Neural cell (in vitro differentiated cells): Measurements from ENCODE around the gene IFT52. TPM values are rescaled to one million over a fixed set of nuclear protein-coding genes. Genes with fewer than 3 reads are reported as not detected.

Source experiments
- H2AFZ ChIP-seq: fragments of 200-600, 300-800 bp; sonication (generic), shearing (Covaris generic); 2 replicates; pipeline ENCODE4 v1.6.0; 2014; ENCODE audit warnings: low read depth, mild to moderate bottlenecking, antibody characterized with exemption, low read length, moderate library complexity
- H3F3A ChIP-seq: fragments of 200-600 bp; shearing (Covaris generic); 2 replicates; pipeline ENCODE4 v1.6.1; 2016; ENCODE audit warnings: mild to moderate bottlenecking, moderate library complexity, mixed read lengths, antibody characterized with exemption, low read length; ENCODE audit not compliant: insufficient read depth, poor library complexity, severe bottlenecking
- H3K27ac ChIP-seq: fragments of 200-600, 300-800 bp; sonication (generic), shearing (Covaris generic); 2 replicates; pipeline ENCODE4 v1.5.1; 2014; ENCODE audit warnings: mild to moderate bottlenecking, low read length, moderate library complexity
- H3K27me3 ChIP-seq: fragments of 300-800, 200-600 bp; sonication (generic), shearing (Covaris generic); 2 replicates; pipeline ENCODE4 v1.6.0; 2014; ENCODE audit warnings: mild to moderate bottlenecking, low read depth, low read length, moderate library complexity; ENCODE audit not compliant: insufficient read depth
- H3K36me3 ChIP-seq: fragments of 300-800, 200-600 bp; sonication (generic), shearing (Covaris generic); 2 replicates; pipeline ENCODE4 v1.5.1; 2014; ENCODE audit warnings: mild to moderate bottlenecking, antibody characterized with exemption, low read length, moderate library complexity; ENCODE audit not compliant: insufficient read depth
- H3K4me2 ChIP-seq: fragments of 300-800, 200-600 bp; sonication (generic), shearing (Covaris generic); 2 replicates; pipeline ENCODE4 v1.6.0; 2014; ENCODE audit warnings: mild to moderate bottlenecking, low read length
- H3K4me3 ChIP-seq: fragments of 300-800, 200-600 bp; sonication (generic), shearing (Covaris generic); 2 replicates; pipeline ENCODE4 v1.5.1; 2014; ENCODE audit warnings: mild to moderate bottlenecking, low read length, moderate library complexity
- H3K79me2 ChIP-seq: fragments of 200-600 bp; shearing (Covaris generic); replicated peaks from 2 replicates; pipeline ENCODE4 v1.6.0; 2014; ENCODE audit warnings: mild to moderate bottlenecking, low read length, moderate library complexity; ENCODE audit not compliant: insufficient read depth
- H3K9ac ChIP-seq: fragments of 300-800, 200-600 bp; sonication (generic), shearing (Covaris generic); 2 replicates; pipeline ENCODE4 v1.6.1; 2016; ENCODE audit warnings: mild to moderate bottlenecking, low read length, mixed read lengths
- H3K9me2 ChIP-seq: fragments of 200-600 bp; shearing (Covaris generic); 2 replicates; pipeline ENCODE4 v1.6.1; 2016; ENCODE audit warnings: mild to moderate bottlenecking, low read length, mixed read lengths; ENCODE audit not compliant: insufficient read depth
- H3K9me3 ChIP-seq: fragments of 200-600, 300-800 bp; sonication (generic), shearing (Covaris generic); 2 replicates; pipeline ENCODE4 v1.6.1; 2016; ENCODE audit warnings: mild to moderate bottlenecking, mixed run types, low read length, moderate library complexity, mixed read lengths
- H4K20me1 ChIP-seq: fragments of 200-600 bp; shearing (Covaris generic); 2 replicates; pipeline ENCODE4 v1.6.1; 2016; ENCODE audit warnings: mild to moderate bottlenecking, mixed run types; ENCODE audit not compliant: insufficient read depth
- CTCF ChIP-seq: fragments of 450-650 bp; IDR thresholded peaks from 2 replicates; pipeline ENCODE4 v1.5.1; 2014; ENCODE audit warnings: antibody characterized with exemption, mild to moderate bottlenecking, moderate library complexity; ENCODE audit not compliant: poor library complexity, severe bottlenecking
- EP300 ChIP-seq: fragments of 450-650 bp; conservative IDR thresholded peaks from 2 replicates; pipeline ENCODE4 v1.6.1; 2014; ENCODE audit warnings: antibody characterized with exemption, mild to moderate bottlenecking, moderate library complexity; ENCODE audit not compliant: poor library complexity, severe bottlenecking
- EZH2 ChIP-seq: fragments of 200-600, 300-800 bp; shearing (Covaris generic), sonication (generic); IDR thresholded peaks from 2 replicates; pipeline ENCODE4 v1.6.1; 2014; ENCODE audit warnings: antibody characterized with exemption, low read length, borderline replicate concordance, mild to moderate bottlenecking; ENCODE audit not compliant: insufficient read depth, poor library complexity, severe bottlenecking
- POLR2AphosphoS5 ChIP-seq: IDR thresholded peaks from 2 replicates; pipeline ENCODE4 v1.6.1; 2012
- RAD21 ChIP-seq: fragments of 450-650 bp; conservative IDR thresholded peaks from 2 replicates; pipeline ENCODE4 v1.6.1; 2014; ENCODE audit warnings: antibody characterized with exemption, mild to moderate bottlenecking, moderate library complexity
- REST ChIP-seq: IDR thresholded peaks from 2 replicates; pipeline ENCODE4 v1.6.1; 2012; ENCODE audit warnings: borderline replicate concordance
- SMC3 ChIP-seq: fragments of 450-650 bp; conservative IDR thresholded peaks from 2 replicates; pipeline ENCODE4 v1.6.1; 2014; ENCODE audit warnings: antibody characterized with exemption, mild to moderate bottlenecking, moderate library complexity; ENCODE audit not compliant: poor library complexity
- TAF1 ChIP-seq: IDR thresholded peaks from 2 replicates; pipeline ENCODE4 v1.6.1; 2012; ENCODE audit warnings: low read depth
- polyA plus RNA-seq: library from polyadenylated mRNA; depleted of rRNA; stranded (reverse); fragments of >200 nt; gene quantifications from 2 replicates; pipeline ENCODE4 v1.2.3, GENCODE V29; 2014

The IFT52 gene
- polyA plus RNA-seq, 1 donor from 2014 or later, result 144 TPM

- peak overlapping the region; percentile 73 for H3K4me3 ChIP-seq
- H3F3A ChIP-seq, result no peaks in the 10 kb centered on the region
- no peaks in the 10 kb centered on the region for H3K79me2 ChIP-seq
- no peaks in the 10 kb centered on the region for H3K9me2 ChIP-seq
- H3K4me2 ChIP-seq, result no peak overlapping the region
- TF ChIP-seq EP300 (no peak), EZH2 (no peak), CTCF (no peak), TAF1 (no peak), REST (no peak), RAD21 (no peak), POLR2AphosphoS5 (no peak), SMC3 (no peak)
- peaks cover 7% of the 10 kb centered on the region for H3K27me3 ChIP-seq
- H2AFZ ChIP-seq, result no peak overlapping the region
- no peaks in the 10 kb centered on the region for H3K9me3 ChIP-seq
- H4K20me1 ChIP-seq, result no peaks in the 10 kb centered on the region
- no peaks in the 10 kb centered on the region for H3K36me3 ChIP-seq
- no peak overlapping the region for H3K9ac ChIP-seq
- H3K27ac ChIP-seq, result no peak overlapping the region
Observed at GRCh38 chr20:43667341-43668132, 76.8 kb downstream of the IFT52 start.

GRCh38 chr20:43669332-43669731, 78.6 kb downstream of the IFT52 start:
- no peaks in the 10 kb centered on the region for H4K20me1 ChIP-seq
- no peaks in the 10 kb centered on the region for H3K36me3 ChIP-seq
- no peak overlapping the region for H3K4me3 ChIP-seq
- no peak for TF ChIP-seq EP300
- no peak for TF ChIP-seq CTCF
- no peak for TF ChIP-seq SMC3
- TF ChIP-seq POLR2AphosphoS5, result no peak
- H3K9me3 ChIP-seq, result no peaks in the 10 kb centered on the region
- peaks cover 7% of the 10 kb centered on the region for H3K27me3 ChIP-seq
- H3F3A ChIP-seq, result no peaks in the 10 kb centered on the region
- no peak overlapping the region for H3K27ac ChIP-seq
- no peaks in the 10 kb centered on the region for H3K9me2 ChIP-seq
- no peak overlapping the region for H3K4me2 ChIP-seq
- no peak overlapping the region for H3K9ac ChIP-seq
- H3K79me2 ChIP-seq, result no peaks in the 10 kb centered on the region
- H2AFZ ChIP-seq, result no peak overlapping the region
